ENCODE measurements around the gene GNG7.
"Not testable (repeated sequence)": the region's sequence is repeated elsewhere in the genome, so short reads cannot be mapped to it uniquely, and the experiment has no call there.

GNG7 gene

DNA sequence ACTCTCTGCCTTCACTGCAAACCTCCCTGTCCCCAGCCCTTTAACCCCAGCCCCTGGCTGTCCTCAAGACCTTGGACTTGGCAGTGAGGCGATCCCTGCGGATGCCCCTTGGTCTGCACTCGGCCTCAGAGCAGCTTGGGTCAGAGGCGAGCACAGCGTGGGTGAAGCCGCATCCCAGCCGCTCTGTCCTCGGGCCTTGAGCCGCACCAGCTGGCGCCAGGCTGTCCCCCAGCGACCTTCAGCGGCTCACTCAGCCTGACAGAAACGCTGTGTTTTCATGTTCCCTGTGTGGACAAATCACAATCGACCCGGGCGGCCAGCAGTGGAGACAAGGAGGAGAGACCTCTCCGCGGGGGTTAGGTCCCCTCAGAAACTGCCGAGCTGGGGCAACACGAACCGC lies 52.0 kb downstream of the GNG7 start:
- no peak for DNase-seq (ENCODE audit: low read depth)
- H3K4me3 ChIP-seq (ENCODE audit: low read depth, low read length): no peak overlapping the region
- TF ChIP-seq CTCF (IDR thresholded peaks at IDR 0.05; ENCODE audit: low read depth, low read length, missing control alignments): no peak

- H3K4me3 ChIP-seq (ENCODE audit: low read depth, low read length): no peak overlapping the region
- peak; percentile 84 for TF ChIP-seq CTCF (IDR thresholded peaks at IDR 0.05; ENCODE audit: low read depth, low read length, missing control alignments)
- no peak for DNase-seq (ENCODE audit: low read depth)
Measured at GRCh38 chr19:2648528-2648937, 54.0 kb downstream of the GNG7 start.

DNA sequence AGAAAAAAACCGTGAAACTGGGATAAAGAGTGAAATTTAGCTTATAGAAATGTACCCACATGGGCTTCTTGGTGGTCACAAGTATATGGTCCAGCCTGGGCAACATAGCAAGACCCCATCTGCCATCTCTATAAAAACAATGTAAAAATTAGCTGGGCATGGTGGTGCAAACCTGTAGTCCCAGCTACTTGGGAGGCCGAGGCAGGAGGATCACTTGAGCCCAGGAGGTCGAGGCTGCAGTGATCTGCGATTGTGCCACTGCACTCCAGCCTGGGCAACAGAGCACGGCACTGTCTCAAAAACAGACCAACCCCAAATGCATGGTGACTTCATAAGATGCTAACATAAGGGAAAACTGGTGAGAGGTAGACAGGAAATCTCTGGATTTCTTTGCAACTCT lies 54.4 kb downstream of the GNG7 start:
- TF ChIP-seq CTCF (IDR thresholded peaks at IDR 0.05; ENCODE audit: low read depth, low read length, missing control alignments): no peak
- no peak overlapping the region for H3K4me3 ChIP-seq (ENCODE audit: low read depth, low read length)
- DNase-seq (ENCODE audit: low read depth): no peak

- DNase-seq (ENCODE audit: low read depth): no peak
- no peak for TF ChIP-seq CTCF (IDR thresholded peaks at IDR 0.05; ENCODE audit: low read depth, low read length, missing control alignments)
Measured at GRCh38 chr19:2646866-2647535, 55.5 kb downstream of the GNG7 start.

DNA sequence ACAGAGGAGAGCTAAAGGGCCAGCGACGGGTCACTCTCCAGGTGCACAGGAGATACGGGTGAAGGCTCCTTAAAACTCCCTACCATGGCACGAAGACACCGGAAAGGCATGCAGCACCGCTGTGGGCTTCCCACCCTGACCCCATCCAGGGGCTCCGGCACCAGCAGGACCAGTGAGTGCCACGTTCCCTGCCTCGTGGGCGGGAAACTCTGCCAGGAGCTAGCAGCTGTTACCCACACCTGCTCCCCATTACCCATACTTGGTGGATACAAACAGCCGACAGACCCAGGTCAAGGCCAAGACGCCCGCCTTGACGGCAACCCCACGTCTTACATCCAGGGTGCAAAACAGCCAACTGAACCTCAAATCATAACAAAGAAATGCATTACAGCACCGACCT lies 56.7 kb downstream of the GNG7 start:
- H3K4me3 ChIP-seq (ENCODE audit: low read depth, low read length): no peak overlapping the region
- TF ChIP-seq CTCF (IDR thresholded peaks at IDR 0.05; ENCODE audit: low read depth, low read length, missing control alignments): no peak
- no peak for DNase-seq (ENCODE audit: low read depth)

More at GRCh38 chr19:2646866-2647535, 55.5 kb downstream of the GNG7 start:
- H3K4me3 ChIP-seq (ENCODE audit: low read depth, low read length): no peak overlapping the region

DNA sequence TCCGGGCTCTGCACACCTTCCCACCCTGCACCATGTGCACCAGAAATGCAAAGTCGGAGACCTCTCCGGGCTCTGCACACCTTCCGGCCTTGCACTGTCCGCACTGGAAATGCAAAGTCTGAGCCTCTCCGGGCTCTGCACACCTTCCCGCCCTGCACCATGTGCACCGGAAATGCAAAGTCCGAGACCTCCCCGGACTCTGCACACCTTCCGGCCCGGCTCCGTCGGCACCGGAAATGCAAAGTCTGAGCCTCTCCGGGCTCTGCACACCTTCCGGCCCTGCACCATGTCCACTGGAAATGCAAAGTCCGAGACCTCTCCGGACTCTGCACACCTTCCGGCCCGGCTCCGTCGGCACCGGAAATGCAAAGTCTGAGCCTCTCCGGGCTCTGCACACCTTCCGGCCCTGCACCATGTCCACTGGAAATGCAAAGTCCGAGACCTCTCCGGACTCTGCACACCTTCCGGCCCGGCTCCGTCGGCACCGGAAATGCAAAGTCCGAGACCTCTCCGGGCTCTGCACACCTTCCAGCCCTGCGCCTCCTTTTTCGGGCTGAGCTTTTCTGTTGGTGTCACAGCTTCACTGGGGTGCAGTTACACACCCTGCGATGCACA lies 59.3 kb downstream of the GNG7 start:
- DNase-seq (ENCODE audit: low read depth); H3K4me3 ChIP-seq (ENCODE audit: low read depth, low read length): not testable (repeated sequence)

GRCh38 chr19:2641332-2641698 lies 61.2 kb downstream of the GNG7 start:
- H3K4me3 ChIP-seq (ENCODE audit: low read depth, low read length): no peak overlapping the region
- no peak for DNase-seq (ENCODE audit: low read depth)
- TF ChIP-seq CTCF (IDR thresholded peaks at IDR 0.05; ENCODE audit: low read depth, low read length, missing control alignments): no peak
